Gastroesophageal sphincter (tissue), 4 donors: Measurements from ENCODE around the gene PACRG. TPM values are rescaled to one million over a fixed set of nuclear protein-coding genes. Genes with fewer than 3 reads are reported as not detected.

Source experiments
- ATAC-seq: fragments of 150-250 bp; one replicate; pipeline ENCODE4 v1.9.1; 2016; ENCODE audit warnings: mild to moderate bottlenecking, moderate library complexity
- H3K27ac ChIP-seq, 4 donors: fragments of 200-600 bp; sonication (generic) in 3 of 4; 1 replicate in 3 of 4; 2 replicates in 1 of 4; pipeline ENCODE4 v1.5.1; 2016 to 2019
- H3K27me3 ChIP-seq: fragments of 200-600 bp; sonication (generic); one replicate; pipeline ENCODE4 v1.5.1; 2019
- H3K36me3 ChIP-seq, 2 donors: fragments of 200-600 bp; sonication (generic); one replicate each; pipeline ENCODE4 v1.5.1; 2019; ENCODE audit warnings: control low read depth in 1 of 2
- H3K4me1 ChIP-seq, 3 donors: fragments of 200-600 bp; sonication (generic); 1 replicate in 2 of 3; 2 replicates in 1 of 3; pipeline ENCODE4 v1.5.1; 2016 to 2019; ENCODE audit warnings: control low read depth in 2 of 3
- H3K4me3 ChIP-seq, 2 donors: fragments of 200-600 bp; sonication (generic); one replicate each; pipeline ENCODE4 v1.5.1; 2019; ENCODE audit warnings: mild to moderate bottlenecking in 1 of 2, moderate library complexity in 1 of 2
- H3K9me3 ChIP-seq, 3 donors: fragments of 200-600 bp; sonication (generic); one replicate each; pipeline ENCODE4 v1.5.1; 2017 to 2019; ENCODE audit warnings: control low read depth in 2 of 3
- EP300 ChIP-seq: sonication (generic); formaldehyde crosslinking; IDR thresholded peaks from one replicate; pipeline ENCODE4 v1.6.1; 2017; ENCODE audit warnings: antibody characterized with exemption, mild to moderate bottlenecking
- POLR2A ChIP-seq, 2 donors: fragments of 450-650 bp; IDR thresholded peaks; one replicate each; pipeline ENCODE4 v1.6.1; 2017; ENCODE audit warnings: antibody characterized with exemption in 2 of 2, mild to moderate bottlenecking in 2 of 2, moderate library complexity in 1 of 2
- POLR2AphosphoS5 ChIP-seq: sonication (generic); formaldehyde crosslinking; IDR thresholded peaks from one replicate; pipeline ENCODE4 v1.6.1; 2017; ENCODE audit warnings: antibody characterized with exemption
- WGBS, 2 donors: methylation state at CpG; one replicate each; pipeline ENCODE4 v1.1.5; 2018; ENCODE audit warnings: low coverage in 1 of 2; 5-methylcytosine and 5-hydroxymethylcytosine counted together
- total RNA-seq, 4 donors: library from RNA; depleted of rRNA; stranded (reverse); fragments of >200 nt; gene quantifications; one replicate each; pipeline ENCODE4 v1.1.0, GENCODE V29; 2016
- TF ChIP-seq, protein P1 (sequence below), 4 experiments: fragments of 200-600 bp in 2 of 4; fragments of 450-650 bp in 2 of 4; sonication (generic) in 1 of 4; IDR thresholded peaks; one replicate each; pipeline ENCODE4 v1.5.1; 2017 to 2019; ENCODE audit warnings: antibody characterized with exemption in 4 of 4, mild to moderate bottlenecking in 2 of 4, moderate library complexity in 2 of 4

The PACRG gene
- total RNA-seq, 4 donors from 2014 or later = 1.0 to 7.0 TPM; not detected in 2

DNA sequence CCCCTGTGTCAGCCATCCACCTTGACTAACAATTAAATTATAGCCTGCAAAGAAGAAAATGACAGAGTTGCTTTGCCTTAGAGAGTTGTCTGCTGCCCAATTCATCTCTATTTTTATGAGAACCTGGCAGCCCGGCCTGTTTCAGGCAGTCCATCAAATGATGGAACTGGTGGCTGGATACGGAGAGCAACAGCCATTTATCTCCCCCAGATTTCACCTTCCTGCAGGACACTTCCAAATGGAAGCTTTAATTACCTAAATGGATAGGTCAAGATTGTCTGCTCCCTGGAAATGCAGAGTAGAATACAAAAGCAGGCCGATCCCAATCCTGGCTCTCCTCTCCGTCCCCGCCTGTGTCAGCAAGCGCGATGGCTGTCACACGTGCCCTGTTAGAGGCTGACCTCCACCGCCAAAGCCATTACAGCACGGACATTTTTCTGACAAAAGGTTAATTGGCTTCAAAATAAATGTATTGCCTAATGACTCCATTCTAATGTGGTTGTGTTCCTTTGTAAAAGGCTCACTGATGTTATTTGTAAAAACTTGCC lies 86.7 kb downstream of the PACRG start:
- TF ChIP-seq POLR2A (IDR thresholded peaks at IDR 0.05) = no peak
- TF ChIP-seq, protein P1, sequence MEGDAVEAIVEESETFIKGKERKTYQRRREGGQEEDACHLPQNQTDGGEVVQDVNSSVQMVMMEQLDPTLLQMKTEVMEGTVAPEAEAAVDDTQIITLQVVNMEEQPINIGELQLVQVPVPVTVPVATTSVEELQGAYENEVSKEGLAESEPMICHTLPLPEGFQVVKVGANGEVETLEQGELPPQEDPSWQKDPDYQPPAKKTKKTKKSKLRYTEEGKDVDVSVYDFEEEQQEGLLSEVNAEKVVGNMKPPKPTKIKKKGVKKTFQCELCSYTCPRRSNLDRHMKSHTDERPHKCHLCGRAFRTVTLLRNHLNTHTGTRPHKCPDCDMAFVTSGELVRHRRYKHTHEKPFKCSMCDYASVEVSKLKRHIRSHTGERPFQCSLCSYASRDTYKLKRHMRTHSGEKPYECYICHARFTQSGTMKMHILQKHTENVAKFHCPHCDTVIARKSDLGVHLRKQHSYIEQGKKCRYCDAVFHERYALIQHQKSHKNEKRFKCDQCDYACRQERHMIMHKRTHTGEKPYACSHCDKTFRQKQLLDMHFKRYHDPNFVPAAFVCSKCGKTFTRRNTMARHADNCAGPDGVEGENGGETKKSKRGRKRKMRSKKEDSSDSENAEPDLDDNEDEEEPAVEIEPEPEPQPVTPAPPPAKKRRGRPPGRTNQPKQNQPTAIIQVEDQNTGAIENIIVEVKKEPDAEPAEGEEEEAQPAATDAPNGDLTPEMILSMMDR (IDR thresholded peaks at IDR 0.05) = no peak
- no peak for TF ChIP-seq EP300
- TF ChIP-seq POLR2AphosphoS5 = no peak
- Histone ChIP-seq H3K27me3 (no peaks in the 10 kb centered on the region), H3K4me3 (no peak overlapping the region), H3K27ac (no peak overlapping the region), H3K36me3 (no peaks in the 10 kb centered on the region), H3K9me3 (peaks cover 0 to 9% (median 0%) of the 10 kb centered on the region in 3 donors), H3K4me1 (no peaks in the 10 kb centered on the region)
- WGBS, 2 donors = 20 to 57% methylated on average over 1 to 10 of the region's 10 CpGs
- ATAC-seq = no peak

DNA sequence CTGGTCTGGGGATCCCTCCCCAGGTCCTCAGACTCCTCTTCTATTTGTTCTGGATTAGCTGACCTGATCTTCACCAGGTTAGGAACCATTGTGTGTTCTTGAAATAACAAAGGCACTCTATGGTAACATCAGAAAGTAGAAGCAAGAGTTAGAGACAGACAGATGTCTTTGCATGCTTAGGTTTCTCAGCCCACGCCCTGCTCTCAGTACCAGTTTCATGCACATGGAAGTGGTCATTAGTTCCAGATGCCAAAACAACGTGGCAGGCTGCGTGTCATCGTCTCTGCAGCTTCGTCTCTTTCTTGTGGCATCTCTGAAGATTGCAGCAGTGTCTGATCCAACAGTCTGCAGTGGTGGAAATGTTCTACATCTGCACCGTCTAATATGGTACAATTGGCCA lies 89.4 kb downstream of the PACRG start:
- Histone ChIP-seq H3K27me3 (no peaks in the 10 kb centered on the region), H3K4me1 (no peaks in the 10 kb centered on the region), H3K36me3 (no peaks in the 10 kb centered on the region), H3K27ac (no peak overlapping the region), H3K4me3 (no peak overlapping the region), H3K9me3 (no peaks in the 10 kb centered on the region)
- no peak for ATAC-seq
- WGBS, 2 donors = 87 to 93% methylated on average over 6 of the region's 6 CpGs
- no peak for TF ChIP-seq EP300
- TF ChIP-seq, protein P1 (IDR thresholded peaks at IDR 0.05) = no peak
- no peak for TF ChIP-seq POLR2A (IDR thresholded peaks at IDR 0.05)
- no peak for TF ChIP-seq POLR2AphosphoS5

DNA sequence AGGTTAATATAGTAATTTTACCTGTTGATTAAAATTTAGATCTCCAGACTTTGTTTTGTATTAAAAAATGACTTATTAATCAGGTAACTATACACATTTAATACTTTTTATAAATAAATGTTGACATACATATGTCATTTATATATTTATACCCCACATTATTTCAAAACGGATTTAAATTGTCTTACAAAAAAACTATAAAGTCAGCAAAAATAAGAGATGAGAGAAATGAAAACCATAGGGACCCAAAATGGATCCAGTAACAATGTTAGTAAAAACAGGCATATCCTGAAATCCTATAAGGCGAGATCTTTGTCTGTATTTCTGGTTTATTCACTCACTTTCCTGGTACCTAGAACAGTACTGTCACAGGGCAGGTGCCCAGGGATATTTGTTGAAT lies 91.5 kb downstream of the PACRG start:
- TF ChIP-seq EP300 = no peak
- TF ChIP-seq POLR2A (IDR thresholded peaks at IDR 0.05) = no peak
- no peak for TF ChIP-seq POLR2AphosphoS5
- TF ChIP-seq, protein P1 (IDR thresholded peaks at IDR 0.05) = no peak
- Histone ChIP-seq H3K9me3 (no peaks in the 10 kb centered on the region), H3K4me1 (no peaks in the 10 kb centered on the region), H3K36me3 (no peaks in the 10 kb centered on the region), H3K4me3 (no peak overlapping the region), H3K27ac (no peak overlapping the region), H3K27me3 (no peaks in the 10 kb centered on the region)
- 88 to 91% methylated on average over 2 of the region's 2 CpGs for WGBS, 2 donors
- no peak for ATAC-seq

DNA sequence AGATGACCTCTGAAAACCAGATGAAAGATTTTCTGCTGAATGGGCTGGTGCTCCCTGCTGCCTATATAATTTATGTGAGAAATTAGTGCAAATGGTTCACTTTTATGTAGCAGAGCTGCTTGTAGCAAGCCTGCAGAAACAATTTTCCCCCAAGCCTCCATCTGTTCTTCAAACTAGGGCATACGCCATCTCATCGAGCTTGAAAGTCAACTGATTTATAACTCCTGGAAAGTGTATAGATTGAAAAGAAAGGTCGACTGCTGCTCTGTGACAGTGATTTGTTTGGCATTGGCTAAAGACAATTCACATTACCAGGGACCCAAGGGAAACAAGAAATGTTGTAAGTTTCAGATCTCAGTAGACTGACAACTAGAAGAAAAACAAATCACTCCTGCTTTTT lies 93.3 kb downstream of the PACRG start:
- Histone ChIP-seq H3K27me3 (no peaks in the 10 kb centered on the region), H3K4me3 (no peak overlapping the region), H3K4me1 (no peaks in the 10 kb centered on the region), H3K27ac (no peak overlapping the region), H3K9me3 (no peaks in the 10 kb centered on the region), H3K36me3 (no peaks in the 10 kb centered on the region)
- 21 to 28% methylated on average over 3 of the region's 3 CpGs for whole genome bisulfite sequencing, 2 donors
- no peak for TF ChIP-seq POLR2AphosphoS5
- TF ChIP-seq EP300 = no peak
- TF ChIP-seq, protein P1 (IDR thresholded peaks at IDR 0.05) = no peak
- TF ChIP-seq POLR2A (IDR thresholded peaks at IDR 0.05) = no peak
- ATAC-seq = no peak

DNA sequence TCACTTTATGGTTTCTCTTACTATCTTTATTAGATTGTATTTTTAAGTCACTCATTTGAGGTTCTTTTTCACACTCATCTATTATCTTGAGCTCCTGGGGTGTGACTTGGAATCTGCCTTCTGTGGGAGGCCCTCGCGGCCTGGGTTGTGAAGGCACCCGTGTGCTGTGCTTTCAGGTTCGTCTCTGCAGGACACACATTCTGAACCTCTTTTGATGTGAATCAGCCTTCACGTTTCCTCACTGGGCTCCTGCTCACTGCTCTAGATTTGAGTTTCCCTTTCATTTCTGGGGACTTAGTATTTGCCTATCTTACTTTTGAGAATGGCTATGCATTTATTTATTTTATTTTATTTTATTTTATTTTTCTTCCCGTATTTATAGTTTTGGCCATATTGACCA lies 97.8 kb downstream of the PACRG start:
- ATAC-seq = no peak
- Histone ChIP-seq H3K9me3 (no peaks in the 10 kb centered on the region), H3K27ac (no peak overlapping the region), H3K4me1 (no peaks in the 10 kb centered on the region), H3K36me3 (no peaks in the 10 kb centered on the region), H3K4me3 (no peak overlapping the region), H3K27me3 (no peaks in the 10 kb centered on the region)
- no peak for TF ChIP-seq POLR2AphosphoS5
- no peak for TF ChIP-seq POLR2A (IDR thresholded peaks at IDR 0.05)
- no peak for TF ChIP-seq EP300
- TF ChIP-seq, protein P1 (IDR thresholded peaks at IDR 0.05) = no peak
- WGBS, 2 donors = 51 to 62% methylated on average over 6 of the region's 6 CpGs
